ENCODE results near the gene DDX39A. TPM values are rescaled to one million over a fixed set of nuclear protein-coding genes. Genes with fewer than 3 reads are reported as not detected.

The DDX39A gene
- total RNA-seq, 2 experiments from 2014 or later = 217 to 226 TPM

- POLR2A ChIA-PET = interaction anchor here (0.6 to 10.7 kb wide), 15 partner anchors 8 to 245 kb away, joined by 3 to 247 read pairs (median 6); partner anchors contain the start of gene DDX39A
Observed at GRCh38 chr19:14381689-14382474, 37.3 kb downstream of the DDX39A start.

DNA sequence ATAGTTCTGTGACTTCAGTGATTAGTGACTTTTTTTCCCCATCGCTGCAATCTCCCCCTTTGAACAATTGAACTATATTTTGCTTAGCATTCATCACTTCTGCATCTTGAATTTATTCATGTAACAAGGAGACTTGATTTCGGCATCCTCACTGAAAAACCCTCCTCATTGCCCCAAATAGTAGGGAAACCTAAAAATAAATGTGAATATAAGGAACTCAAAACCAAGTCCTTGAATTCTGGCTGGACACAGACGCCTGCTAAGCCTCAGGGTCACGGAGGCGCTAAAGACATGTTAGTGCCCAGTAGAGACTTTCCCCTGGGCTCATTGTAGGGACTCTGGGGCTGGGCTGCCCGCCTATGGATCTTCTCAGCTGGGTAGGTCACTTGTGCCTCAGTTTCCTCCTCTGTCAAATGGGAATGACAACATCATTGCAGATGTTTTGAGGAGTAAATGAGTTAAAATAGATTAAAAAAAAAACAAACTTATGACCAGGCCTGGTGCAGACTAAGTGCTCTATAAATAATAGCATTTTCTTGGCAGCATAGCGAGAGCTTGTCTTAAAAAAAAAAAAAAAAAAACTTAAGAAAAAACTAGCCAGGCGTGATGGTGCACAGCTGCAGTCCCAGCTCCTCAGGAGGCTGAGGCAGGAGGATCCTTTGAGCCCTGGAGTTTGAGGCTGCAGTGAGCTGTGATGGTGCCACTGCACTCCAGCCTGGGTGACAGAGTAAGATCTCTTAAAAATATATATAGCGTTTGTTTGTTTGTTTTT, 39.7 kb downstream of the DDX39A start:
- intact Hi-C loops (cut with micrococcal nuclease) = no loop called here

More at GRCh38 chr19:14381689-14382474, 37.3 kb downstream of the DDX39A start:
- Mint-ChIP-seq H3K4me1 (ENCODE audit: low read depth) (peaks cover 31% of the 10 kb centered on the region), H3K4me3 (peak overlapping the region; percentile 99), H3K27ac (peak overlapping the region; percentile 98), H3K36me3 (ENCODE audit: low read depth) (peaks cover 37% of the 10 kb centered on the region), H3K9me3 (no peaks in the 10 kb centered on the region), H3K27me3 (no peaks in the 10 kb centered on the region)
- TF ChIP-seq, protein P1, sequence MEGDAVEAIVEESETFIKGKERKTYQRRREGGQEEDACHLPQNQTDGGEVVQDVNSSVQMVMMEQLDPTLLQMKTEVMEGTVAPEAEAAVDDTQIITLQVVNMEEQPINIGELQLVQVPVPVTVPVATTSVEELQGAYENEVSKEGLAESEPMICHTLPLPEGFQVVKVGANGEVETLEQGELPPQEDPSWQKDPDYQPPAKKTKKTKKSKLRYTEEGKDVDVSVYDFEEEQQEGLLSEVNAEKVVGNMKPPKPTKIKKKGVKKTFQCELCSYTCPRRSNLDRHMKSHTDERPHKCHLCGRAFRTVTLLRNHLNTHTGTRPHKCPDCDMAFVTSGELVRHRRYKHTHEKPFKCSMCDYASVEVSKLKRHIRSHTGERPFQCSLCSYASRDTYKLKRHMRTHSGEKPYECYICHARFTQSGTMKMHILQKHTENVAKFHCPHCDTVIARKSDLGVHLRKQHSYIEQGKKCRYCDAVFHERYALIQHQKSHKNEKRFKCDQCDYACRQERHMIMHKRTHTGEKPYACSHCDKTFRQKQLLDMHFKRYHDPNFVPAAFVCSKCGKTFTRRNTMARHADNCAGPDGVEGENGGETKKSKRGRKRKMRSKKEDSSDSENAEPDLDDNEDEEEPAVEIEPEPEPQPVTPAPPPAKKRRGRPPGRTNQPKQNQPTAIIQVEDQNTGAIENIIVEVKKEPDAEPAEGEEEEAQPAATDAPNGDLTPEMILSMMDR (IDR thresholded peaks at IDR 0.05) = no peak
- ATAC-seq = peak; percentile 34
- peak; percentile 88 for DNase-seq
- intact Hi-C loops (cut with micrococcal nuclease) = loop anchor here (2.0 kb wide), 1 partner anchor 13 kb away; no protein-coding TSS in a partner anchor
- CTCF ChIA-PET = interaction anchor here (0.7 to 5.5 kb wide), 10 partner anchors 11 to 245 kb away, joined by 3 to 77 read pairs (median 4); partner anchors contain the start of gene ASF1B

GRCh38 chr19:14378890-14379289, 40.3 kb downstream of the DDX39A start:
- peak overlapping the region; percentile 44 for H3K27ac Mint-ChIP-seq
- ChIA-PET POLR2A (interaction anchor here (1.4 to 10.7 kb wide), 3 partner anchors 14 to 38 kb away, joined by 5 to 247 read pairs (median 58); partner anchors contain the start of gene DDX39A), CTCF (interaction anchor here (1.4 to 1.6 kb wide), 2 partner anchors 10 to 54 kb away, joined by 4 to 5 read pairs; no protein-coding TSS in a partner anchor)
- TF ChIP-seq, protein P1 (IDR thresholded peaks at IDR 0.05) = no peak
- intact Hi-C loops (cut with micrococcal nuclease) = no loop called here
- no peak overlapping the region for H3K4me3 Mint-ChIP-seq
- DNase-seq (no peak), ATAC-seq (no peak)
- peaks cover 40% of the 10 kb centered on the region for H3K4me1 Mint-ChIP-seq (ENCODE audit: low read depth)
- H3K27me3 Mint-ChIP-seq = no peaks in the 10 kb centered on the region
- peaks cover 17% of the 10 kb centered on the region for H3K36me3 Mint-ChIP-seq (ENCODE audit: low read depth)
- no peaks in the 10 kb centered on the region for H3K9me3 Mint-ChIP-seq

More for the DNA sequence above, 39.7 kb downstream of the DDX39A start:
- Mint-ChIP-seq H3K27me3 (no peaks in the 10 kb centered on the region), H3K27ac (peak overlapping the region; percentile 98), H3K4me1 (ENCODE audit: low read depth) (peaks cover 38% of the 10 kb centered on the region), H3K4me3 (no peak overlapping the region), H3K9me3 (no peaks in the 10 kb centered on the region), H3K36me3 (ENCODE audit: low read depth) (peaks cover 23% of the 10 kb centered on the region)
- no peak for ATAC-seq
- TF ChIP-seq, protein P1 (IDR thresholded peaks at IDR 0.05) = no peak
- POLR2A ChIA-PET = interaction anchor here (1.1 to 10.7 kb wide), 6 partner anchors 15 to 243 kb away, joined by 3 to 247 read pairs (median 32); partner anchors contain the start of genes ASF1B and DDX39A
- CTCF ChIA-PET = interaction anchor here (1.3 to 5.5 kb wide), 4 partner anchors 11 to 31 kb away, joined by 3 to 77 read pairs (median 6); no protein-coding TSS in a partner anchor
- DNase-seq = no peak

GRCh38 chr19:14377883-14378328, 41.2 kb downstream of the DDX39A start:
- no peak for ATAC-seq
- peak overlapping the region; percentile 32 for H3K27ac Mint-ChIP-seq
- H3K27me3 Mint-ChIP-seq = no peaks in the 10 kb centered on the region
- intact Hi-C loops (cut with micrococcal nuclease) = no loop called here
- no peak overlapping the region for H3K4me3 Mint-ChIP-seq
- no peak for DNase-seq
- no peaks in the 10 kb centered on the region for H3K9me3 Mint-ChIP-seq
- H3K4me1 Mint-ChIP-seq (ENCODE audit: low read depth) = peaks cover 48% of the 10 kb centered on the region
- TF ChIP-seq, protein P1 (IDR thresholded peaks at IDR 0.05) = no peak
- ChIA-PET CTCF (interaction anchor here (1.1 to 1.4 kb wide), 2 partner anchors 14 to 55 kb away, joined by 4 read pairs; no protein-coding TSS in a partner anchor), POLR2A (interaction anchor here (0.8 to 10.7 kb wide), 4 partner anchors 13 to 39 kb away, joined by 3 to 247 read pairs (median 32); partner anchors contain the start of gene DDX39A)
- H3K36me3 Mint-ChIP-seq (ENCODE audit: low read depth) = peaks cover 9% of the 10 kb centered on the region

Measured in activated CD8-positive, alpha-beta T cell treated with anti-CD3 and anti-CD28 coated beads for 36 hours (primary cell).